NB4 (cell line): Measurements from ENCODE around the gene NUDT1.

ENCODE experiments used
- CTCF ChIP-seq: IDR thresholded peaks from one replicate; pipeline ENCODE4 v1.5.1; 2012; ENCODE audit warnings: low read depth, low read length
- MAX ChIP-seq: IDR thresholded peaks from 2 replicates; pipeline ENCODE4 v1.6.1; 2011; ENCODE audit warnings: low read depth, low read length
- MYC ChIP-seq: IDR thresholded peaks from 2 replicates; pipeline ENCODE4 v1.6.1; 2011; ENCODE audit warnings: low read depth, low read length
- POLR2A ChIP-seq: IDR thresholded peaks from 2 replicates; pipeline ENCODE4 v1.6.1; 2011; ENCODE audit warnings: mild to moderate bottlenecking; ENCODE audit not compliant: insufficient read length; ENCODE audit errors: extremely low read depth

- TF ChIP-seq POLR2A (no peak), CTCF (no peak), MAX (no peak), MYC (no peak)
Observed at GRCh38 chr7:2282185-2282751, 40.2 kb downstream of the NUDT1 start.
